OCI-LY7 (cell line): ENCODE results near the gene SLC35F1. TPM values are rescaled to one million over a fixed set of nuclear protein-coding genes. Genes with fewer than 3 reads are reported as not detected.
A peak's percentile ranks its signal among the peaks of the same experiment; 100 is the strongest.

ENCODE experiments used
- BruUV-seq: library from RNA; stranded (reverse); fragments of 400-500 nt; replicated peaks from 2 replicates; lab custom pipeline; 2021; lab: Mats Ljungman, UMichigan
- CTCF ChIA-PET: fragments of 300-600 bp; sonication (Branson Sonifier 250); formaldehyde crosslinking; loops from one replicate; lab custom pipeline; 2022; ENCODE audit warnings: antibody characterized with exemption; ENCODE audit not compliant: unreplicated experiment; lab: Charles Lee
- POLR2A ChIA-PET: fragments of 300-600 bp; sonication (Branson Sonifier 250); formaldehyde crosslinking; loops from one replicate; lab custom pipeline; 2022; ENCODE audit warnings: antibody characterized with exemption; lab: Charles Lee
- DNase-seq: peaks from one replicate; pipeline ENCODE4 v3.0.0-alpha.2; 2015; ENCODE audit warnings: low spot score
- H2AFZ ChIP-seq: fragments of 200-600 bp; sonication (generic), shearing (Covaris generic); 2 replicates; pipeline ENCODE4 v1.6.1; 2014; ENCODE audit warnings: mild to moderate bottlenecking, antibody characterized with exemption, low read length, moderate library complexity
- H3K27ac ChIP-seq: fragments of 200-600 bp; sonication (generic); 2 replicates; pipeline ENCODE4 v1.5.1; 2014; ENCODE audit warnings: mixed run types, low read depth, mild to moderate bottlenecking, moderate library complexity, low read length, inconsistent platforms; ENCODE audit not compliant: poor library complexity, severe bottlenecking
- H3K36me3 ChIP-seq: fragments of 200-600 bp; sonication (generic); 2 replicates; pipeline ENCODE4 v1.6.1; 2014; ENCODE audit warnings: mild to moderate bottlenecking, antibody characterized with exemption, low read length, moderate library complexity, mixed read lengths; ENCODE audit not compliant: insufficient read depth
- H3K4me1 ChIP-seq: fragments of 200-600 bp; sonication (generic); 2 replicates; pipeline ENCODE4 v1.5.1; 2014; ENCODE audit warnings: mild to moderate bottlenecking, low read length; ENCODE audit not compliant: insufficient read depth, poor library complexity, severe bottlenecking
- H3K4me2 ChIP-seq: fragments of 200-600 bp; sonication (generic); 2 replicates; pipeline ENCODE4 v1.6.1; 2014; ENCODE audit warnings: mild to moderate bottlenecking, low read length
- H3K4me3 ChIP-seq: fragments of 200-600 bp; sonication (generic); 2 replicates; pipeline ENCODE4 v1.5.1; 2014; ENCODE audit warnings: mild to moderate bottlenecking, low read depth, low read length; ENCODE audit not compliant: poor library complexity, severe bottlenecking
- H3K79me2 ChIP-seq: fragments of 200-600 bp; sonication (generic); 2 replicates; pipeline ENCODE4 v1.6.1; 2016; ENCODE audit warnings: low read depth, mild to moderate bottlenecking, low read length, moderate library complexity, mixed read lengths; ENCODE audit not compliant: insufficient read depth
- H3K9me2 ChIP-seq: fragments of 200-600 bp; sonication (generic); 2 replicates; pipeline ENCODE4 v1.6.1; 2016; ENCODE audit warnings: mild to moderate bottlenecking, low read length, mixed read lengths; ENCODE audit not compliant: insufficient read depth
- H3K9me3 ChIP-seq: fragments of 200-600 bp; sonication (generic); 2 replicates; pipeline ENCODE4 v1.6.1; 2014; ENCODE audit warnings: mild to moderate bottlenecking, mixed run types, low read length, mixed read lengths
- H4K20me1 ChIP-seq: fragments of 200-600 bp; sonication (generic); 2 replicates; pipeline ENCODE4 v1.6.1; 2014; ENCODE audit warnings: mild to moderate bottlenecking, antibody characterized with exemption, low read length, moderate library complexity, mixed read lengths; ENCODE audit not compliant: insufficient read depth
- EZH2phosphoT487 ChIP-seq: fragments of 200-600 bp; sonication (generic); IDR thresholded peaks from 2 replicates; pipeline ENCODE4 v1.6.1; 2018; ENCODE audit warnings: low read depth, borderline replicate concordance, mild to moderate bottlenecking, mixed run types, antibody characterized with exemption, low read length, moderate library complexity, mixed read lengths
- intact Hi-C: fragments of 100-400 bp; cut with micrococcal nuclease; formaldehyde crosslinking; loops from one replicate; pipeline ENCODE4 v1.10.0; 2022; ENCODE audit not compliant: unreplicated experiment
- total RNA-seq, 2 experiments: library from RNA; depleted of rRNA in 1 of 2; stranded (reverse); fragments of >200 nt in 1 of 2; shearing (Covaris generic) in 1 of 2; gene quantifications; 2 replicates each; pipeline ENCODE4 v1.2.3, GENCODE V29; 2014 to 2022
- TF ChIP-seq, protein P1 (sequence below): fragments of 200-600 bp; sonication (generic); conservative IDR thresholded peaks from 2 replicates; pipeline ENCODE4 v1.5.1; 2014; ENCODE audit warnings: mild to moderate bottlenecking, antibody characterized with exemption, low read length, moderate library complexity, mixed read lengths

The SLC35F1 gene
- total RNA-seq, 2 experiments from 2014 or later: 0.03 TPM; not detected in 1

DNA sequence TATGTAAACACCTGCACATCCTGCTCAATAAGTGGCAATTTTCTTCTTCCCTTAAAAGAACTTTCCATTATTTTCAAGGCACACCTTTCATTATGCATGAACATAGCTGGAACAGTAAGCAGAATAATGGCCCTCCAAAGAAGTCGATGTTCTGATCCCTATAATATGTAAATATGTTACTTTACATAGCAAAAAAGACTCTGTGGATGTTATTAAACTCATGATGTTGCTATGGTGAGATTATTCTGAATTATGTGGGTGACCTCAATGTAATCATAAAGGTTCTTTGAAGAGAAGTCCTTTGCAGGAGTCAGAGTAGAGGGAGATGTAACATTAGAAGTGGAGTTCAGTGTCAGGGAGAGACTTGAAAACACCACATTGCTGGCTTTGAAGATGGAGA, 341.1 kb downstream of the SLC35F1 start:
- no peaks in the 10 kb centered on the region for H3K9me3 ChIP-seq
- POLR2A ChIA-PET: interaction anchor here (0.7 kb wide), 1 partner anchor 44 kb away, joined by 3 read pairs; no protein-coding TSS in a partner anchor
- no peak overlapping the region for H2AFZ ChIP-seq
- no TSS peak for BruUV-seq
- no peak overlapping the region for H3K4me3 ChIP-seq
- no peak for DNase-seq
- H3K4me1 ChIP-seq: peaks cover 9% of the 10 kb centered on the region
- no peak for TF ChIP-seq EZH2phosphoT487
- TF ChIP-seq, protein P1, sequence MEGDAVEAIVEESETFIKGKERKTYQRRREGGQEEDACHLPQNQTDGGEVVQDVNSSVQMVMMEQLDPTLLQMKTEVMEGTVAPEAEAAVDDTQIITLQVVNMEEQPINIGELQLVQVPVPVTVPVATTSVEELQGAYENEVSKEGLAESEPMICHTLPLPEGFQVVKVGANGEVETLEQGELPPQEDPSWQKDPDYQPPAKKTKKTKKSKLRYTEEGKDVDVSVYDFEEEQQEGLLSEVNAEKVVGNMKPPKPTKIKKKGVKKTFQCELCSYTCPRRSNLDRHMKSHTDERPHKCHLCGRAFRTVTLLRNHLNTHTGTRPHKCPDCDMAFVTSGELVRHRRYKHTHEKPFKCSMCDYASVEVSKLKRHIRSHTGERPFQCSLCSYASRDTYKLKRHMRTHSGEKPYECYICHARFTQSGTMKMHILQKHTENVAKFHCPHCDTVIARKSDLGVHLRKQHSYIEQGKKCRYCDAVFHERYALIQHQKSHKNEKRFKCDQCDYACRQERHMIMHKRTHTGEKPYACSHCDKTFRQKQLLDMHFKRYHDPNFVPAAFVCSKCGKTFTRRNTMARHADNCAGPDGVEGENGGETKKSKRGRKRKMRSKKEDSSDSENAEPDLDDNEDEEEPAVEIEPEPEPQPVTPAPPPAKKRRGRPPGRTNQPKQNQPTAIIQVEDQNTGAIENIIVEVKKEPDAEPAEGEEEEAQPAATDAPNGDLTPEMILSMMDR: no peak
- H3K27ac ChIP-seq: no peak overlapping the region
- no peak overlapping the region for H3K4me2 ChIP-seq
- CTCF ChIA-PET: no interaction called here
- H3K36me3 ChIP-seq: no peaks in the 10 kb centered on the region
- no peaks in the 10 kb centered on the region for H3K9me2 ChIP-seq
- H3K79me2 ChIP-seq: no peaks in the 10 kb centered on the region
- no peaks in the 10 kb centered on the region for H4K20me1 ChIP-seq
- intact Hi-C loops: no loop called here

DNA sequence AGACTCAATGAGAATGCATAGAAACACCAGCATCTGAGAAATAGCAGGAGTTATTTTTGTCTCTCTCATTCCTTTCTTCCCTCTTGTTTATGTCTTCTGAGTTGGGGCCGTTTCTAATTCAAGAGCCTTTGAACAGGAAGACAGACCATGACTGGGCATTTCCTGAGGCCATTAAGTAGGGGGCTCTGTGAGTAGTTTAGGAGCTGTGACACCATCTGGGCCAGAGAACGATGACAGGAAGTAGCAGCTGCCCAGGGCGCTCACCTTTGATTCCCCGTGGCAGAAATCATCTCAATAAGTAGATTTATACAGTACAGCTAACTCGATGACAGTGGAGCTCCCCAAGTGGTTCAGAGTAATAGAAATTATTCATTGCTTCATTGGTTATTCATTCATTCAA, 342.6 kb downstream of the SLC35F1 start:
- no peak overlapping the region for H3K27ac ChIP-seq
- ChIA-PET CTCF (no interaction called here), POLR2A (no interaction called here)
- H2AFZ ChIP-seq: 0 out of 2 replicates have a peak overlapping the region, but pooled peaks have one; percentile 13
- H4K20me1 ChIP-seq: no peaks in the 10 kb centered on the region
- BruUV-seq: no TSS peak
- peaks cover 9% of the 10 kb centered on the region for H3K4me1 ChIP-seq
- no peaks in the 10 kb centered on the region for H3K9me2 ChIP-seq
- no peak overlapping the region for H3K4me3 ChIP-seq
- intact Hi-C loops: no loop called here
- no peaks in the 10 kb centered on the region for H3K9me3 ChIP-seq
- TF ChIP-seq EZH2phosphoT487: no peak
- TF ChIP-seq, protein P1: no peak
- H3K36me3 ChIP-seq: no peaks in the 10 kb centered on the region
- H3K79me2 ChIP-seq: no peaks in the 10 kb centered on the region
- peak; percentile 46 for DNase-seq
- H3K4me2 ChIP-seq: peak overlapping the region; percentile 11

DNA sequence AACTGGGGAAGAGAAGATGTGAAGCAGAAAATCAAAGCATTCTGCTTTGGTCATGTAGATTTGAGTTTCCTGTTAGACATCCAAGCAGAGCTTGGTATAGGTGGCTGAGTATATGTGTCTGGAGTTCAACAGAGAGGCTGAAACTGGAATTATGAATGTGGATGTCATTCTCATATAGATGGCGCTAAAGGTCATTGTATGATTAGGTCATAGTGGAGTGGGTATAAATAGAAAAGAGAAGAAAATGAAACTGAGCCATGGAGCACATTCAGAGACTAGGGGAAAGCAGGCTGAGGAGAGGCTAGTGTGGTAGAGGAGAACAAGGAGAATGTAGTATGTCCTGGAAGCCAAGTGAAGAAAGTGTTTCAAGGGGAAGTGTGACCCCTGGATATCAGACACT, 345.4 kb downstream of the SLC35F1 start:
- ChIA-PET POLR2A (interaction anchor here (1.0 kb wide), 1 partner anchor 32 kb away, joined by 3 read pairs; no protein-coding TSS in a partner anchor), CTCF (no interaction called here)
- no TSS peak for BruUV-seq
- DNase-seq: peak; percentile 3
- no peak overlapping the region for H2AFZ ChIP-seq
- peaks cover 9% of the 10 kb centered on the region for H3K4me1 ChIP-seq
- TF ChIP-seq, protein P1: peak; percentile 55
- TF ChIP-seq EZH2phosphoT487: no peak
- intact Hi-C loops: no loop called here
- no peaks in the 10 kb centered on the region for H3K9me3 ChIP-seq
- H3K79me2 ChIP-seq: no peaks in the 10 kb centered on the region
- no peak overlapping the region for H3K4me2 ChIP-seq
- H3K4me3 ChIP-seq: no peak overlapping the region
- H4K20me1 ChIP-seq: no peaks in the 10 kb centered on the region
- no peak overlapping the region for H3K27ac ChIP-seq
- no peaks in the 10 kb centered on the region for H3K36me3 ChIP-seq
- H3K9me2 ChIP-seq: no peaks in the 10 kb centered on the region
